Epidermal melanocyte (primary cell): ENCODE data around the gene TUBAL3.

Experiments
- DNase-seq: peaks from one replicate; pipeline ENCODE4 v3.0.0; 2011; ENCODE audit warnings: low spot score; ENCODE audit not compliant: insufficient read length

The TUBAL3 gene

DNA sequence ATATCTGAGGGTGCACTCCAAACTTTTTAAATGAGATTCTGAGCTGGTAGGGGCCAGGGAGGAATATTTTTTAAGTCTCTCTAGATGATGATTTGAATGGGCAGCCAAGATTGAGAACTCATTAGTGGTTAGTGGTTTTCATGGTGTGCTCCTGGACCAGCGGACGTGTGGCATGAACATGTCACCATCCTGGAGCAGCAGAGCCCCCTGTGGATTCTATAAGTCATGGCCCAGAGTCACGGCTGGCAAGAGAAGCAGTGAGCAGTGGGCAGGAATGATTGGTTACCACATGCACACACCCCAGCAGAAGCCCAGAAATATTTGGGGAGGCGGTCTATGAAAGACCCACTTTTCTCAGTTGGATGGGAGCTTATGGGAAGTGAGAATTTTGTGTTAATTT lies 61.1 kb downstream of the TUBAL3 start:
- no peak for DNase-seq
